A204.1 (cell line): ENCODE measurements around the gene ZC3H8.

Source experiments
- FAIRE-seq: peaks from 2 replicates; lab custom pipeline; 2012; peaks lifted over from hg19 to GRCh38; lab: Jason Lieb, UNC

ZC3H8 gene

DNA sequence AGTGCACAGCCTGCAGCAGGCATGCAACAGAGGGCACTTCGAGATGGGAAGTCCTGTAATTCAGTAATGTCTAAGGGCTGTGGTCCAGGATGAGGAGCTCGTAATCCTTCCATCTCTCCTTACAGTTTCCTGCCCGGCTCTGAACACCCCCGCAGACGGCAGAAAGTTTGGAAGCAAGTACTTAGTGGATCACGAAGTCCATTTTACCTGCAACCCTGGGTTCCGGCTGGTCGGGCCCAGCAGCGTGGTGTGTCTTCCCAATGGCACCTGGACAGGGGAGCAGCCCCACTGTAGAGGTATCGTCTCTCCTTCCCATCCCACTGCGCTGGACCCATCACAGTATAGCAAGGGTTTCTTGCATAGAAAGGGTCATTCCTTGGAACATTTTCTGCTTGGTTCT, 90.0 kb downstream of the ZC3H8 start:
- FAIRE-seq = no peak

GRCh38 chr2:112163541-112163981, 91.3 kb downstream of the ZC3H8 start:
- FAIRE-seq = no peak

DNA sequence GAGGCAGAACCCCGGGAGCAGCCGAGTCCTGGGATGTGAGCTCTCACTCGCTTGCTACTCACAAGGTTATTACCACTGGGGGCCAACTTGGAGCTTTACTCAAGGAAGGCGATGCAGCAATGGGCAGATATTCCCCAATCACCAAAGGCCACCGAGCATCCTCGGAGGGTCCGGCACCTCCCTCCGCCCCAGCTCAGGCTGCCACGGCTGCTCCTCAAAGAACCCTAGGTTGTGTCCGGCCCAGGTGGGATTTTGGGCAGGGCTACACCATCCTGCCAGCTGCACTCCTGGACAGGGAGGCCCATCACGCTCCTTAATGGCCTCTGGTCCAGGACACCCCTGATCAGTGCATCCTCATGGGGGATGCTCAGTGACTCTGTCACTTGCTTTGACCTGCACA, 91.9 kb downstream of the ZC3H8 start:
- no peak for FAIRE-seq

DNA sequence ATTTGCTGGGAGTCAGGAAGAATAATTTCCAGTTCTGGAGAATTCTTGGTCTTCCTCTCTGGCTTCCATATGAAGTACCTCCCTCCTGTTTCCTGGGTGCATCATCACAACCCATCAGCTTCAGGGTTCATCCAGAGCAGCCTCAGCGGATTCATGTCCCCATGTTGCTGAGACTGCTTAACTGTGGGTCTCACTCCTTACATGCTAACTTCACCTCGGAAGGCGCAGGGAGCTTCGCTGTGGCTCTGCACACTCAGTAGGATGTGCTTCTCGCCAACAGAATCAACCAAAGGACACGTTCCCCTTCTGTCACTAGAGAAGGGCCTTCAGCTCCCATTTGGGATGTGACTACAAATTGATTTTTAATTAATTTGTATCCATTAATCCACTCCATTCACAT, 92.5 kb downstream of the ZC3H8 start:
- no peak for FAIRE-seq
